ENCODE measurements around the gene MARS2.

MARS2 gene

GRCh38 chr2:197673106-197673505 lies 32.1 kb upstream of the MARS2 start:
- no peak for DNase-seq (ENCODE audit: low spot score)
- H3K27ac ChIP-seq = no peak overlapping the region
- TF ChIP-seq CTCF (IDR thresholded peaks at IDR 0.05) = no peak
- H3K4me3 ChIP-seq = peak overlapping the region; percentile 69

- DNase-seq (ENCODE audit: low spot score) = no peak
- no peak for TF ChIP-seq CTCF (IDR thresholded peaks at IDR 0.05)
- Histone ChIP-seq H3K4me3 (peak overlapping the region; percentile 69), H3K27ac (no peak overlapping the region)
Observed at GRCh38 chr2:197673606-197674005, 31.6 kb upstream of the MARS2 start.

- no peak for TF ChIP-seq CTCF (IDR thresholded peaks at IDR 0.05)
- Histone ChIP-seq H3K4me3 (peak overlapping the region; percentile 69), H3K27ac (no peak overlapping the region)
- DNase-seq (ENCODE audit: low spot score) = no peak
Observed at GRCh38 chr2:197674060-197674459, 31.1 kb upstream of the MARS2 start.

- peak overlapping the region; percentile 69 for H3K4me3 ChIP-seq
- no peak for DNase-seq (ENCODE audit: low spot score)
- H3K27ac ChIP-seq = peak overlapping the region; percentile 39 to 72
- TF ChIP-seq CTCF (IDR thresholded peaks at IDR 0.05) = no peak
Observed at GRCh38 chr2:197674591-197674990, 30.6 kb upstream of the MARS2 start.

- H3K4me3 ChIP-seq = peak within 1 kb of the TSS; percentile 69
- no peak for DNase-seq (ENCODE audit: low spot score)
- peak within 1 kb of the TSS; percentile 72 to 78 for H3K27ac ChIP-seq
- no peak for TF ChIP-seq CTCF (IDR thresholded peaks at IDR 0.05)
Observed at GRCh38 chr2:197675246-197675645, 29.9 kb upstream of the MARS2 start, which contains the start of gene RFTN2. Gene RFTN2 (minus strand): TSS chr2:197675587. CDS start chr2:197675458, 129 bp downstream.

- Histone ChIP-seq H3K27ac (peak overlapping the region; percentile 72 to 78), H3K4me3 (peak overlapping the region; percentile 69)
- no peak for DNase-seq (ENCODE audit: low spot score)
- TF ChIP-seq CTCF (IDR thresholded peaks at IDR 0.05) = peak; percentile 22
Observed at GRCh38 chr2:197675711-197676188, 29.4 kb upstream of the MARS2 start.

GRCh38 chr2:197677056-197677455 lies 28.1 kb upstream of the MARS2 start:
- Histone ChIP-seq H3K4me3 (no peak overlapping the region), H3K27ac (no peak overlapping the region)
- no peak for DNase-seq (ENCODE audit: low spot score)
- TF ChIP-seq CTCF (IDR thresholded peaks at IDR 0.05) = no peak
